ENCODE results near the gene KIF5B. TPM values are rescaled to one million over a fixed set of nuclear protein-coding genes. Genes with fewer than 3 reads are reported as not detected.
A peak's percentile ranks its signal among the peaks of the same experiment; 100 is the strongest.

KIF5B gene
- total and polyA plus RNA-seq, 2 of the 4 experiments (the other 2 are of a cell fraction), result 33.5 to 68.5 TPM

- Histone ChIP-seq H4K20me1 (ENCODE audit: insufficient read depth, low read length) (no peaks in the 10 kb centered on the region), H3K4me2 (ENCODE audit: low read depth, low read length) (no peak overlapping the region), H3K9ac (ENCODE audit: low read depth, low read length) (no peak overlapping the region), H3K36me3 (ENCODE audit: control insufficient read depth, insufficient read depth, low read length) (no peaks in the 10 kb centered on the region), H3K56ac (ENCODE audit: extremely low read depth, insufficient read depth, low read length) (no peak overlapping the region), H4K91ac (ENCODE audit: insufficient read depth, low read depth, low read length) (no peak overlapping the region), H4K8ac (ENCODE audit: low read depth in 2 of 2, low read length in 2 of 2) (peak overlapping the region in 1 of 2 experiments; percentile 19; a peak in 1 of 4 replicates), H3K23ac (ENCODE audit: low read depth, low read length) (no peak overlapping the region), H2AK5ac (ENCODE audit: low read depth, low read length) (0 out of 2 replicates have a peak overlapping the region, but pooled peaks have one; percentile 22), H3K14ac (replicated peaks; ENCODE audit: low read depth, low read length) (peak overlapping the region; percentile 16; the same call in 1 of the 2 replicates), H3K4me1 (ENCODE audit: control insufficient read depth, insufficient read depth, low read length) (peaks cover 4% of the 10 kb centered on the region), H3K4ac (ENCODE audit: low read depth, low read length) (no peak overlapping the region), H2AK9ac (replicated peaks; ENCODE audit: low read depth, low read length, poor library complexity) (no peak overlapping the region), H2BK20ac (ENCODE audit: low read depth, low read length) (peak overlapping the region; percentile 21; the same call in 1 of the 2 replicates), H2BK120ac (ENCODE audit: low read depth, low read length) (peak overlapping the region; percentile 28; the same call in 1 of the 2 replicates), H3K79me1 (ENCODE audit: low read depth in 1 of 2, low read length in 2 of 2) (no peaks in the 10 kb centered on the region), H3K9me3 (ENCODE audit: control insufficient read depth, insufficient read depth, low read length) (no peaks in the 10 kb centered on the region; the same call in 1 of the 2 replicates), H3K27me3 (ENCODE audit: control insufficient read depth, insufficient read depth, low read length) (no peaks in the 10 kb centered on the region), H3K4me3 (ENCODE audit: insufficient read depth, low read depth, low read length) (no peak overlapping the region), H2BK5ac (ENCODE audit: low read depth, low read length, poor library complexity, severe bottlenecking) (no peak overlapping the region), H2AFZ (replicated peaks; ENCODE audit: low read length, poor library complexity) (no peak overlapping the region), H3K18ac (ENCODE audit: low read depth, low read length) (no peak overlapping the region), H2BK15ac (ENCODE audit: low read depth, low read length) (no peak overlapping the region), H3K27ac (ENCODE audit: insufficient read depth, low read length) (no peak overlapping the region), H3K9me1 (ENCODE audit: insufficient read depth, low read length) (peaks cover 9% of the 10 kb centered on the region; the same call in 1 of the 2 replicates), H4K5ac (ENCODE audit: low read depth, low read length) (no peak overlapping the region)
- BruUV-seq (replicated peaks), result no TSS peak
- ChIA-PET POLR2A (ENCODE audit: unreplicated experiment) (no interaction called here), CTCF (interaction anchor here (0.6 to 1.2 kb wide), 2 partner anchors 16 to 24 kb away, joined by 3 read pairs; no protein-coding TSS in a partner anchor)
- intact Hi-C loops (cut with micrococcal nuclease), result no loop called here
- peak; percentile 85 for DNase-seq
- in situ Hi-C loops (cut with MboI; ENCODE audit: low sequenced_read_pairs), result no loop called here
- no CpG with 5 or more reads among the region's 5 CpGs for WGBS, 2 experiments (ENCODE audit: extremely low coverage in 2 of 2, insufficient read length in 1 of 2)
- dilution Hi-C loops (cut with HindIII; ENCODE audit: low sequenced_read_pairs, unreplicated experiment), result no loop called here
- peak; percentile 66 for TF ChIP-seq FOS (IDR thresholded peaks at IDR 0.05; ENCODE audit: low read depth, low read length)
- TF ChIP-seq POLR2A (IDR thresholded peaks at IDR 0.05; ENCODE audit: low read depth, low read length), result no peak
- peak; percentile 92 for TF ChIP-seq CEBPB (IDR thresholded peaks at IDR 0.05; ENCODE audit: low read depth, low read length)
- TF ChIP-seq NFE2L2 (IDR thresholded peaks at IDR 0.05; ENCODE audit: low read depth, low read length), result no peak
- 0 out of 2 replicates have a peak, but pooled peaks have one; percentile 9 for TF ChIP-seq BHLHE40 (IDR thresholded peaks at IDR 0.05; ENCODE audit: low read depth, low read length)
- peak; percentile 87 for ATAC-seq (ENCODE audit: low read depth)
Measured at GRCh38 chr10:31977440-31978155, 78.6 kb downstream of the KIF5B start.
